Small intestine (tissue), 7 donors: Measurements from ENCODE around the gene RYR2. TPM values are rescaled to one million over a fixed set of nuclear protein-coding genes. Genes with fewer than 3 reads are reported as not detected.

Experiments
- DNase-seq, 2 donors: peaks; one replicate each; pipeline versions ENCODE4 v3.0.0 to v3.0.0-alpha.2; 2013
- FAIRE-seq: peaks from 2 replicates; lab custom pipeline; 2012; peaks lifted over from hg19 to GRCh38; lab: Jason Lieb, UNC
- H3K27ac ChIP-seq, 3 donors: one replicate each; pipeline ENCODE4 v1.5.1; 2013; ENCODE audit warnings: low read length in 2 of 3, mild to moderate bottlenecking in 2 of 3, control low read depth in 1 of 3, inconsistent platforms in 1 of 3, low read depth in 1 of 3, moderate library complexity in 1 of 3
- H3K27me3 ChIP-seq, 3 donors: one replicate each; pipeline ENCODE4 v1.6.1; 2013; ENCODE audit warnings: low read length in 3 of 3, inconsistent platforms in 1 of 3; ENCODE audit not compliant: control insufficient read depth in 3 of 3, insufficient read depth in 3 of 3
- H3K36me3 ChIP-seq, 3 donors: one replicate each; pipeline ENCODE4 v1.6.1; 2013; ENCODE audit warnings: low read length in 3 of 3, inconsistent platforms in 1 of 3, low read depth in 1 of 3, mild to moderate bottlenecking in 1 of 3, moderate library complexity in 1 of 3; ENCODE audit not compliant: control insufficient read depth in 3 of 3, insufficient read depth in 2 of 3
- H3K4me1 ChIP-seq, 3 donors: one replicate each; pipeline ENCODE4 v1.6.1; 2013; ENCODE audit warnings: low read length in 2 of 3, inconsistent platforms in 1 of 3, low read depth in 1 of 3, mild to moderate bottlenecking in 1 of 3, moderate library complexity in 1 of 3; ENCODE audit not compliant: control insufficient read depth in 3 of 3, insufficient read depth in 2 of 3
- H3K4me3 ChIP-seq, 3 donors: one replicate each; pipeline ENCODE4 v1.5.1; 2013; ENCODE audit warnings: low read length in 3 of 3, control low read depth in 1 of 3, inconsistent platforms in 1 of 3, low read depth in 1 of 3, mild to moderate bottlenecking in 1 of 3, moderate library complexity in 1 of 3
- H3K9me3 ChIP-seq, 2 donors: one replicate each; pipeline ENCODE4 v1.6.1; 2013; ENCODE audit warnings: low read depth in 1 of 2, low read length in 1 of 2; ENCODE audit not compliant: control insufficient read depth in 2 of 2, insufficient read depth in 1 of 2
- WGBS, 3 donors: extraction: QIAGEN DNeasy Blood & Tissue Kit; methylation state at CpG; one replicate each; pipeline ENCODE4 v1.1.7; 2013; 5-methylcytosine and 5-hydroxymethylcytosine counted together
- polyA plus RNA-seq, 4 donors: library from polyadenylated mRNA; stranded (reverse) in 3 of 4; unstranded in 1 of 4; fragments of 200-250 nt in 3 of 4; fragments of 120-200 nt in 1 of 4; gene quantifications; one replicate each; pipeline versions ENCODE4 v1.2.1 to v1.2.3, GENCODE V29; 2013
- donor health status: healthy with polysubstance abuse.
- donor health status: control.
- donor health status: control.
- donor health status: Bipolar disorder and iron deficiency.
- donor health status: healthy.

Gene RYR2
- polyA plus RNA-seq, 4 donors: 0.22 to 1.5 (median 0.62) TPM

GRCh38 chr1:237386362-237387143, 344.6 kb downstream of the RYR2 start:
- peak; percentile 2 to 8 for DNase-seq
- H3K36me3 ChIP-seq: no peaks in the 10 kb centered on the region
- no peaks in the 10 kb centered on the region for H3K27me3 ChIP-seq
- H3K9me3 ChIP-seq: no peaks in the 10 kb centered on the region
- peak; percentile 19 for FAIRE-seq
- H3K4me3 ChIP-seq: no peak overlapping the region
- H3K27ac ChIP-seq: no peak overlapping the region
- WGBS, 3 donors: 49 to 52% (median 51%) methylated on average over 8 of the region's 8 CpGs
- H3K4me1 ChIP-seq: no peaks in the 10 kb centered on the region

- Histone ChIP-seq H3K27me3 (no peaks in the 10 kb centered on the region), H3K4me3 (no peak overlapping the region), H3K27ac (no peak overlapping the region), H3K36me3 (no peaks in the 10 kb centered on the region), H3K9me3 (no peaks in the 10 kb centered on the region), H3K4me1 (no peaks in the 10 kb centered on the region)
- DNase-seq: no peak
- FAIRE-seq: no peak
- WGBS, 3 donors: 83 to 89% (median 86%) methylated on average over 5 of the region's 5 CpGs
Measured at GRCh38 chr1:237387144-237387505, 345.1 kb downstream of the RYR2 start.

GRCh38 chr1:237390823-237391222, 348.8 kb downstream of the RYR2 start:
- no peak for DNase-seq
- Histone ChIP-seq H3K36me3 (no peaks in the 10 kb centered on the region), H3K27me3 (no peaks in the 10 kb centered on the region), H3K4me1 (no peaks in the 10 kb centered on the region), H3K27ac (no peak overlapping the region), H3K9me3 (no peaks in the 10 kb centered on the region), H3K4me3 (no peak overlapping the region)
- 9 to 44% (median 18%) methylated on average over 3 of the region's 3 CpGs for WGBS, 3 donors
- FAIRE-seq: no peak

- no peak for DNase-seq
- 47 to 63% (median 58%) methylated on average over 3 of the region's 3 CpGs for WGBS, 3 donors
- no peak for FAIRE-seq
- H3K4me3 ChIP-seq: no peak overlapping the region
- no peak overlapping the region for H3K27ac ChIP-seq
- no peaks in the 10 kb centered on the region for H3K36me3 ChIP-seq
- no peaks in the 10 kb centered on the region for H3K27me3 ChIP-seq
- H3K4me1 ChIP-seq: no peaks in the 10 kb centered on the region
- H3K9me3 ChIP-seq: no peaks in the 10 kb centered on the region
Measured at GRCh38 chr1:237393632-237394031, 351.6 kb downstream of the RYR2 start.

- Histone ChIP-seq H3K27ac (no peak overlapping the region), H3K27me3 (no peaks in the 10 kb centered on the region), H3K4me3 (no peak overlapping the region), H3K4me1 (no peaks in the 10 kb centered on the region), H3K36me3 (no peaks in the 10 kb centered on the region), H3K9me3 (peaks cover 0 to 3% of the 10 kb centered on the region in 2 donors)
- DNase-seq (no peak), FAIRE-seq (no peak)
- WGBS, 3 donors: 66 to 76% (median 68%) methylated on average over 2 of the region's 2 CpGs
Measured at GRCh38 chr1:237394281-237394680, 352.3 kb downstream of the RYR2 start.

GRCh38 chr1:237396426-237396825, 354.4 kb downstream of the RYR2 start:
- H3K4me1 ChIP-seq: no peaks in the 10 kb centered on the region
- no peak for DNase-seq
- 26 to 47% (median 32%) methylated on average over 1 of the region's 1 CpG for WGBS, 3 donors
- no peak overlapping the region for H3K4me3 ChIP-seq
- H3K27me3 ChIP-seq: no peaks in the 10 kb centered on the region
- no peaks in the 10 kb centered on the region for H3K36me3 ChIP-seq
- FAIRE-seq: no peak
- no peak overlapping the region for H3K27ac ChIP-seq
- peaks cover 0 to 9% of the 10 kb centered on the region in 2 donors for H3K9me3 ChIP-seq

GRCh38 chr1:237398751-237399150, 356.8 kb downstream of the RYR2 start:
- Histone ChIP-seq H3K27me3 (no peaks in the 10 kb centered on the region), H3K4me1 (no peaks in the 10 kb centered on the region), H3K36me3 (no peaks in the 10 kb centered on the region), H3K4me3 (no peak overlapping the region), H3K27ac (no peak overlapping the region), H3K9me3 (peaks cover 0 to 12% of the 10 kb centered on the region in 2 donors)
- WGBS, 3 donors: 82 to 91% (median 88%) methylated on average over 4 of the region's 4 CpGs
- FAIRE-seq (no peak), DNase-seq (no peak)

GRCh38 chr1:237405912-237406311, 363.9 kb downstream of the RYR2 start:
- Histone ChIP-seq H3K4me1 (no peaks in the 10 kb centered on the region), H3K27me3 (no peaks in the 10 kb centered on the region), H3K4me3 (no peak overlapping the region), H3K9me3 (peaks cover 0 to 3% of the 10 kb centered on the region in 2 donors), H3K27ac (no peak overlapping the region), H3K36me3 (no peaks in the 10 kb centered on the region)
- DNase-seq (no peak), FAIRE-seq (no peak)
- 74 to 91% (median 80%) methylated on average over 3 of the region's 3 CpGs for WGBS, 3 donors

GRCh38 chr1:237411621-237412020, 369.6 kb downstream of the RYR2 start:
- WGBS, 3 donors: 29 to 49% (median 46%) methylated on average over 2 of the region's 2 CpGs
- Histone ChIP-seq H3K4me3 (no peak overlapping the region), H3K9me3 (no peaks in the 10 kb centered on the region), H3K27ac (no peak overlapping the region), H3K36me3 (no peaks in the 10 kb centered on the region), H3K4me1 (no peaks in the 10 kb centered on the region), H3K27me3 (no peaks in the 10 kb centered on the region)
- peak in 1 of 2 donors; percentile 84 for DNase-seq
- FAIRE-seq: no peak
